Endothelial cell of umbilical vein (primary cell): ENCODE data around the gene SMKR1. TPM values are rescaled to one million over a fixed set of nuclear protein-coding genes. Genes with fewer than 3 reads are reported as not detected.

ENCODE experiments used
- BruUV-seq: library from RNA; stranded (reverse); fragments of 400-500 nt; replicated peaks from 2 replicates; lab custom pipeline; 2021; lab: Mats Ljungman, UMichigan
- CTCF ChIA-PET: fragments of 300-600, 350-600 bp; sonication (Branson Sonifier 250); formaldehyde crosslinking; loops from one replicate; lab custom pipeline; 2021; ENCODE audit warnings: antibody characterized with exemption, inconsistent platforms; lab: Charles Lee
- POLR2A ChIA-PET: fragments of 300-600, 350-600 bp; sonication (Branson Sonifier 250); formaldehyde crosslinking; loops from one replicate; lab custom pipeline; 2021; ENCODE audit warnings: antibody characterized with exemption, inconsistent platforms; lab: Charles Lee
- DNase-seq: peaks from one replicate; pipeline ENCODE4 v3.0.0-alpha.2; 2011; ENCODE audit warnings: low read depth, low spot score
- FAIRE-seq: peaks from 2 replicates; lab custom pipeline; 2011; peaks lifted over from hg19 to GRCh38; lab: Jason Lieb, UNC
- H2AFZ ChIP-seq: 2 replicates; pipeline ENCODE4 v1.6.0; 2012; ENCODE audit warnings: low read depth, low read length, control low read depth, inconsistent platforms
- H3K27ac ChIP-seq: 2 replicates; pipeline ENCODE4 v1.5.1; 2011; ENCODE audit warnings: low read depth, mild to moderate bottlenecking, control low read depth, low read length, moderate library complexity; ENCODE audit not compliant: insufficient read depth
- H3K27me3 ChIP-seq, 2 experiments: 2 replicates each; pipeline versions ENCODE4 v1.6.0 to v1.6.1; 2011; ENCODE audit warnings: low read length in 2 of 2, mixed read lengths in 1 of 2; ENCODE audit not compliant: control insufficient read depth in 2 of 2, insufficient read depth in 2 of 2
- H3K36me3 ChIP-seq, 2 experiments: 2 replicates in 1 of 2; 3 replicates in 1 of 2; pipeline ENCODE4 v1.5.1; 2011; ENCODE audit warnings: low read length in 2 of 2, mild to moderate bottlenecking in 1 of 2, moderate library complexity in 1 of 2; ENCODE audit not compliant: control insufficient read depth in 2 of 2, insufficient read depth in 2 of 2; ENCODE audit errors: extremely low read depth in 1 of 2
- H3K4me1 ChIP-seq: 3 replicates; pipeline ENCODE4 v1.5.1; 2011; ENCODE audit warnings: mild to moderate bottlenecking, low read length; ENCODE audit not compliant: control insufficient read depth, insufficient read depth; ENCODE audit errors: extremely low read depth
- H3K4me2 ChIP-seq: 2 replicates; pipeline ENCODE4 v1.6.1; 2011; ENCODE audit warnings: low read length, control low read depth, mixed read lengths; ENCODE audit not compliant: insufficient read depth
- H3K4me3 ChIP-seq, 3 experiments: fragments of 200-600 bp in 1 of 3; sonication (generic), shearing (Covaris generic) in 1 of 3; replicated peaks in 1 of 3; 2 replicates each; pipeline ENCODE4 v1.5.1; 2011 to 2016; ENCODE audit warnings: control low read depth in 3 of 3, low read length in 3 of 3, mild to moderate bottlenecking in 2 of 3, inconsistent platforms in 1 of 3, low read depth in 1 of 3, moderate library complexity in 1 of 3; ENCODE audit not compliant: insufficient read depth in 1 of 3
- H3K79me2 ChIP-seq: 2 replicates; pipeline ENCODE4 v1.6.0; 2012; ENCODE audit warnings: low read length, inconsistent platforms; ENCODE audit not compliant: control insufficient read depth, insufficient read depth
- H3K9ac ChIP-seq: replicated peaks from 2 replicates; pipeline ENCODE3; 2011; ENCODE audit warnings: low read length, control low read depth; ENCODE audit not compliant: insufficient read depth; ENCODE audit errors: extremely low read depth
- H3K9me1 ChIP-seq: replicated peaks from 3 replicates; pipeline ENCODE4 v1.6.0; 2011; ENCODE audit warnings: mild to moderate bottlenecking, low read length; ENCODE audit not compliant: control insufficient read depth, insufficient read depth; ENCODE audit errors: extremely low read depth
- H3K9me3 ChIP-seq: replicated peaks from 2 replicates; pipeline ENCODE4 v1.5.1; 2012; ENCODE audit warnings: low read length, inconsistent platforms; ENCODE audit not compliant: control insufficient read depth, insufficient read depth
- H4K20me1 ChIP-seq: replicated peaks from 2 replicates; pipeline ENCODE3; 2011; ENCODE audit warnings: mild to moderate bottlenecking, low read length; ENCODE audit not compliant: control insufficient read depth, insufficient read depth; ENCODE audit errors: extremely low read depth
- CTCF ChIP-seq, 2 donors: IDR thresholded peaks; 1 replicate in 1 of 2; 2 replicates in 1 of 2; pipeline ENCODE4 v1.5.1; 2011; ENCODE audit warnings: low read length in 2 of 2, mild to moderate bottlenecking in 2 of 2, moderate library complexity in 2 of 2, control low read depth in 1 of 2, inconsistent platforms in 1 of 2, low read depth in 1 of 2; ENCODE audit not compliant: insufficient read depth in 1 of 2; ENCODE audit errors: extremely low read depth in 1 of 2
- EZH2 ChIP-seq: IDR thresholded peaks from 2 replicates; pipeline ENCODE4 v1.6.1; 2012; ENCODE audit warnings: borderline replicate concordance, low read depth, mild to moderate bottlenecking, moderate library complexity, low read length, inconsistent platforms; ENCODE audit not compliant: severe bottlenecking
- FOS ChIP-seq: IDR thresholded peaks from 2 replicates; pipeline ENCODE4 v1.6.1; 2011; ENCODE audit warnings: mild to moderate bottlenecking, low read length, moderate library complexity, borderline replicate concordance; ENCODE audit not compliant: insufficient read depth
- GATA2 ChIP-seq: IDR thresholded peaks from 2 replicates; pipeline ENCODE4 v1.7.0; 2011; ENCODE audit warnings: low read depth, mild to moderate bottlenecking, moderate library complexity, mixed read lengths, low read length; ENCODE audit not compliant: insufficient read length, insufficient read depth
- JUN ChIP-seq: IDR thresholded peaks from 2 replicates; pipeline ENCODE4 v1.6.1; 2011; ENCODE audit warnings: borderline replicate concordance, low read depth; ENCODE audit not compliant: insufficient read length, insufficient read depth
- MAX ChIP-seq: IDR thresholded peaks from 2 replicates; pipeline ENCODE4 v1.6.1; 2011; ENCODE audit not compliant: insufficient read depth, insufficient read length
- MYC ChIP-seq: IDR thresholded peaks from one replicate; pipeline ENCODE4 v1.6.1; 2011; ENCODE audit warnings: mild to moderate bottlenecking, low read depth, low read length
- POLR2A ChIP-seq: IDR thresholded peaks from 2 replicates; pipeline ENCODE4 v1.6.1; 2012; ENCODE audit warnings: low read depth, mild to moderate bottlenecking, control low read depth, low read length
- POLR2AphosphoS5 ChIP-seq: IDR thresholded peaks from 2 replicates; pipeline ENCODE4 v1.6.1; 2012; ENCODE audit warnings: low read depth, mild to moderate bottlenecking, control low read depth, low read length, moderate library complexity; ENCODE audit not compliant: insufficient read depth
- dilution Hi-C: fragments of 300-500 bp; cut with MboI; formaldehyde crosslinking; loops from one replicate; pipeline ENCODE4 v1.15.0; 2019; ENCODE audit warnings: low sequenced_read_pairs; ENCODE audit not compliant: extremely low pct_ligation_motif_present
- intact Hi-C: fragments of 100-400 bp; cut with micrococcal nuclease; formaldehyde crosslinking; loops from one replicate; pipeline ENCODE4 v1.10.0; 2022
- polyA plus RNA-seq, 4 experiments: library from polyadenylated mRNA; depleted of rRNA in 3 of 4; stranded (reverse) in 3 of 4; unstranded in 1 of 4; fragments of >200 nt; gene quantifications; 2 replicates each; pipeline versions ENCODE4 v1.2.1 to v1.2.3, GENCODE V29; 2011 to 2012; ENCODE audit warnings: missing spikeins in 1 of 4
- total RNA-seq: library from RNA; stranded (reverse); gene quantifications from 2 replicates; pipeline ENCODE4 v1.2.3, GENCODE V29; 2021

The SMKR1 gene
- total and polyA plus RNA-seq, 2 donors (not counting 3 experiments of a cell fraction or from before 2014, with no cell fraction given) = 0.64 TPM; not detected in 1

GRCh38 chr7:129457101-129457500, 45.2 kb upstream of the SMKR1 start:
- H3K27ac ChIP-seq = no peak overlapping the region
- H3K79me2 ChIP-seq = no peaks in the 10 kb centered on the region
- TF ChIP-seq MYC (no peak), CTCF (IDR thresholded peaks at IDR 0.05; ENCODE audit: extremely low read depth in 1 of 2, insufficient read depth in 1 of 2, low read depth in 1 of 2, low read length in 2 of 2) (no peak), JUN (no peak), POLR2A (no peak), EZH2 (no peak), GATA2 (no peak), FOS (no peak), MAX (no peak), POLR2AphosphoS5 (no peak)
- no TSS peak for BruUV-seq
- H3K9me1 ChIP-seq = no peaks in the 10 kb centered on the region
- no peaks in the 10 kb centered on the region for H3K4me1 ChIP-seq
- ChIA-PET POLR2A (no interaction called here), CTCF (no interaction called here)
- dilution Hi-C loops (no loop called here), intact Hi-C loops (no loop called here)
- no peak overlapping the region for H3K4me2 ChIP-seq
- H4K20me1 ChIP-seq = no peaks in the 10 kb centered on the region
- no peaks in the 10 kb centered on the region for H3K27me3 ChIP-seq
- FAIRE-seq (no peak), DNase-seq (no peak)
- H3K36me3 ChIP-seq = peaks cover 0 to 2% of the 10 kb centered on the region in 2 experiments
- no peak overlapping the region for H2AFZ ChIP-seq
- no peaks in the 10 kb centered on the region for H3K9me3 ChIP-seq
- H3K9ac ChIP-seq = no peak overlapping the region
- H3K4me3 ChIP-seq = no peak overlapping the region
